HG02610 (cell line): ENCODE measurements around the gene LRRC4B.
"Not testable (repeated sequence)": the region's sequence is repeated elsewhere in the genome, so short reads cannot be mapped to it uniquely, and the experiment has no call there.

Source experiments
- ATAC-seq: cut with Tn5 transposase; IDR thresholded peaks from one replicate; pipeline ENCODE4 v1.9.1; 2021; ENCODE audit warnings: mild to moderate bottlenecking, moderate library complexity; ENCODE audit not compliant: unreplicated experiment

Gene LRRC4B

GRCh38 chr19:50567882-50568727 lies at the start of gene LRRC4B:
Gene LRRC4B (minus strand): TSS chr19:50568435. CDS start chr19:50548838, 19,597 bp downstream.
- ATAC-seq = no peak

DNA sequence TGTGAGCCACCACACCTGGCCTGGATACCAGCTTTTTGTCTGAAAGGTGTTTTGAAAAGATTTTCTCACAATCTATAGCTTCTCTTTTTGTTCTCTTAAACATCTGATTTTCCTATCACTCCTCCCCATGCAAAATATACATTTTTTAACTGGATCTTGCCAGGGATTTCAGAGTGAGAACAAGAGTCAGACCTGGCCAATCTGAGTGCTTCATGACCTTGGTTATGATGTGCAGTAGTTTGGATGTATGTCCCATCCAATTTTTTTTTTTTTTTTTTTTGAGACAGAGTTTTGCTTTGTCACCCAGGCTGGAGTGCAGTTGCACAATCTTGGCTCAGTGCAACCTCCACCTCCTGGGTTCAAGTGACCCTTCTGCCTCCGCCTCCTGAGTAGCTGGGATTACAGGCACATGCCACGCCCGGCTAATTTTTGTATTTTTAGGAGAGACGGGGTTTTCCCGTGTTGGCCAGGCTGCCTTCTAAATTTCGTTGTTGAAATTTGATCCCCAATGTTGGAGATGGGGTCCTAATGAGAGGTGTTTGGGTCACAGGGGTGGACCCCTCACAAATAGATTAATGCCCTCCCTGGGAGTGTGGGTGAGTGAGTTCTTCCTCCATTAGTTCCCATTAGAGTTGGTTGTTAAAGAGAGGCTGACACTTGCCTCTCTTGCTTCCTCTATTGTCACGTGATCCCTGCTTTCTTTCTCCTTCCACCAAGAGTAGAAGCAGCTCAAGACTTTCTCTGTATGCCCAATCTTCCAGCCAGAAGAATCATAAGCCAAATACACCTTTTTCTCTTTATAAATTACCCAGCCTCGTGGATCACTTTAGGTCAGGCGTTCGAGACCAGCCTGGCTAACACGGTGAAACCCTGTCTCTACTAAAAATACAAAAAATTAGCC lies 44.5 kb upstream of the LRRC4B start:
- not testable (repeated sequence) for ATAC-seq

- ATAC-seq = no peak
Observed at GRCh38 chr19:50607874-50608785, 39.9 kb upstream of the LRRC4B start.

DNA sequence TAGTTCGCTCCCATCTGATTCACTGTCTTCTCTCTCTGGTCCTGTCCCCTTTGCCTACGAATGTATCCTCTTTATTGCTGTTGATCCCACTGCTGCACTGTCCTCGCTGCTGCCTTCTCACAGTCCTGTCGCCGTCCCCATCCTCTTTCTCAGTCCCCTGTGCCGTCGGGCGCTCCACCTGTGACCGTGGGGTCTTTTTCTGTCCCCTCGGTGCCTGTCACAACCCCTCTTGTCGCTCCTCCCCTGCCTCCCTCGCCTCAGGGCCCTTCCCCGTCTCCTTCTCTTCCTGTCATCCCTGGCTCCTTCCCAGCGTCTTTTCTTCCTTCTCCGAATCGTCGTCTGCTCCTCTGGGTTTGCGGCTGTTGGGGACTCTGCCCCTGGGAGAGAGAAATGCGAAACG lies 39.2 kb upstream of the LRRC4B start:
- no peak for ATAC-seq

- not testable (repeated sequence) for ATAC-seq
Observed at GRCh38 chr19:50606059-50606836, 38.0 kb upstream of the LRRC4B start.

GRCh38 chr19:50604264-50605073 lies 36.2 kb upstream of the LRRC4B start:
- not testable (repeated sequence) for ATAC-seq

DNA sequence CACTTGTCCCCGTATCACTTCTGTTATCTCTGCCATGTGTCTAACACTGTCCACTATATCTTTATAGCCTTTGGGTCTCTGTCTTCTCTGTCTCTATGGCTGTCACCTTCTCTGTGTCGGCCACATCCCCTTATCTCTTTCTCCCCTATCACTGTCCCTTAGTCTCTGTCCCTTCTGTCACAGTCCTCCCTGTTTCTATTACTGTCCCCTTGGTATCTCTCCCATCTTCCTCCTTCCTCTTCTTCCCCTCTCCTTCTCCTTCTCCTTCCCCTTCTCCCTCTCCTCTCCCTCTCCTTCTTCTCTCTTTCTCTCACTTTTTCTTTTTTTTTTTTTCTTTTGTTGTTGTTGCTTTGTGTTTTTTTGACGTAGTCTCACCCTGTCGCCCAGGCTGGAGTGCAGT lies 34.7 kb upstream of the LRRC4B start:
- no peak for ATAC-seq

- no peak for ATAC-seq
Observed at GRCh38 chr19:50602496-50602895, 34.3 kb upstream of the LRRC4B start.

- no peak for ATAC-seq
Observed at GRCh38 chr19:50602089-50602422, 33.8 kb upstream of the LRRC4B start.

- ATAC-seq = no peak
Observed at GRCh38 chr19:50601407-50602088, 33.3 kb upstream of the LRRC4B start.

DNA sequence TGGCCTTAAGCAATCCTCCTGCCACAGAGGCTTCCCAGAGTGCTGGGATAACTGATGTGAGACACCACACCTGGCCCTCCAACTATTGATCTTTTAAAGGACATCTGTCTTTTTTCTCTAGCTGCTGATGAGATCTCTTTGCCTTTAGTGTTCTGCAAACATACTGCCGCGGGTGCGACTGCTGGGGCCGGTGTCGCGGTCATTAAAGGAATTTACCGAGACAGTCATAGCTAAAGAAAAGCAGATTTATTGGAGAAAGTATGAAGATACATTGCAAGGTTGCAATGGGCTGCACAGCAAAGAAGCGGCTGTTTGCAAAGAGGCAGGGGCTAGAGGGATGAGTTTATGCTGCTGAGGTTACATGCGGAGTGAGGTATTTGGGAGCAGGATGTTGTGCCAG lies 31.2 kb upstream of the LRRC4B start:
- ATAC-seq = no peak

DNA sequence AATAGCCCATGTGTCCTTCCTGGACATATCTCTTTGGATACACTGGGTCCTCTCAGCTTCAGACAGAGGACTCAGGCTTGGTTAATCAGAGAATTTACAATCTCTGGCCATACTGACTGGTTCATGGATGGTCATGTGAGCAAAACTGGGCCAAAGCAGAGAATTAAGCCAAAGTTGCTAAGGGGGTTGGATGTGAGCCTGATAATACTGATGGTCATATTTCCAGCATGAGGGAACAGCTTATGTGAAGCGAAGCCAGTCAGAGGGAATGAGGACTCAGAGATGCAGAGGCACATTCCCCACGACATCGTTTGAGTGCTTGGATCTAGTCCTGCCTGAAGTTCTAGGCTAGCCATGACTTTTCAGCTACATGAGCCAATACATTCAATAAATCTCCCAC lies 22.0 kb upstream of the LRRC4B start:
- no peak for ATAC-seq

GRCh38 chr19:50581795-50582660 lies 13.8 kb upstream of the LRRC4B start:
- ATAC-seq = not testable (repeated sequence)

GRCh38 chr19:50580970-50581634 lies 12.9 kb upstream of the LRRC4B start:
- ATAC-seq = no peak

- no peak for ATAC-seq
Observed at GRCh38 chr19:50580240-50580639, 12.0 kb upstream of the LRRC4B start.

DNA sequence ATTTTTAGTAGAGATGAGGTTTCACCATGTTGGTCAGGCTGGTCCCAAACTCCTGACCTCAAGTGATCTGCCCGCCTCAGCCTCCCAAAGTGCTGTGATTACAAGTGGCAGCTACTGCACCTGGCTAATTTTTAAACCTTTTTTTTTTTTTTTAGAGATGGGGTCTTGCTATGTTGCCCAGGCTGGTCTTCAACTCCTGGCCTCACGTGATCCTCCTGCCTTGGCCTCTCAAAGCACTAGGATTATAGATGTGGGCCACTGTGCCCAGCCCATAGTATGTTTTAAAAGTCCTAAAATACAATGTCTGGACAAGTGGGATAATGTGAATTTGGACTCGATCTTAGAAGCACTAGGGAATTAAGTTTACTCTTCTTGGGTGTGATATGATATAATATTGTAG lies 8.5 kb upstream of the LRRC4B start:
- ATAC-seq = not testable (repeated sequence)
